Epithelial cell of esophagus (primary cell): Measurements from ENCODE around the gene EPHB1.

Experiments used
- DNase-seq: peaks from one replicate; pipeline ENCODE4 v3.0.0; 2010; ENCODE audit warnings: low read depth
- H3K4me3 ChIP-seq: 2 replicates; pipeline ENCODE4 v1.5.1; 2011; ENCODE audit warnings: mild to moderate bottlenecking, low read length, control low read depth
- CTCF ChIP-seq: IDR thresholded peaks from 2 replicates; pipeline ENCODE4 v1.5.1; 2011; ENCODE audit warnings: low read depth, mild to moderate bottlenecking, low read length, control low read depth, inconsistent platforms; ENCODE audit not compliant: insufficient read depth; ENCODE audit errors: missing control alignments

Gene EPHB1

GRCh38 chr3:134753999-134754742 lies 40.9 kb upstream of the EPHB1 start:
- DNase-seq: no peak
- no peak for TF ChIP-seq CTCF

GRCh38 chr3:134754768-134755559 lies 40.1 kb upstream of the EPHB1 start:
- no peak overlapping the region for H3K4me3 ChIP-seq
- peak; percentile 52 for DNase-seq
- peak; percentile 69 for TF ChIP-seq CTCF

More at GRCh38 chr3:134753999-134754742, 40.9 kb upstream of the EPHB1 start:
- H3K4me3 ChIP-seq: no peak overlapping the region

GRCh38 chr3:134755821-134756220 lies 39.2 kb upstream of the EPHB1 start:
- no peak for TF ChIP-seq CTCF
- DNase-seq: no peak
- H3K4me3 ChIP-seq: no peak overlapping the region

- H3K4me3 ChIP-seq: no peak overlapping the region
- no peak for DNase-seq
- no peak for TF ChIP-seq CTCF
Measured at GRCh38 chr3:134757549-134758069, 37.5 kb upstream of the EPHB1 start.

- H3K4me3 ChIP-seq: no peak overlapping the region
- TF ChIP-seq CTCF: no peak
Measured at GRCh38 chr3:134761213-134761612, 33.8 kb upstream of the EPHB1 start.

GRCh38 chr3:134762016-134762415 lies 33.0 kb upstream of the EPHB1 start:
- no peak for TF ChIP-seq CTCF
- DNase-seq: no peak
- no peak overlapping the region for H3K4me3 ChIP-seq

More at GRCh38 chr3:134761213-134761612, 33.8 kb upstream of the EPHB1 start:
- DNase-seq: no peak
